Measurements from ENCODE around the gene UGT1A7.

- TF ChIP-seq CTCF (IDR thresholded peaks at IDR 0.05; ENCODE audit: poor library complexity, severe bottlenecking): no peak
- TF ChIP-seq EZH2 (IDR thresholded peaks at IDR 0.05; ENCODE audit: borderline replicate concordance, insufficient read depth, low read length, poor library complexity, severe bottlenecking): no peak
- TF ChIP-seq REST (IDR thresholded peaks at IDR 0.05; ENCODE audit: borderline replicate concordance): no peak
- no peak for TF ChIP-seq EP300 (conservative IDR thresholded peaks at IDR 0.05; ENCODE audit: poor library complexity, severe bottlenecking)
Measured at GRCh38 chr2:233817361-233817911, 135.7 kb downstream of the UGT1A7 start.
